ENCODE results near the gene MYO6. TPM values are rescaled to one million over a fixed set of nuclear protein-coding genes. Genes with fewer than 3 reads are reported as not detected.

MYO6 gene
- total and polyA plus RNA-seq, 2 of the 8 experiments (the other 6 are each of a cell fraction or from before 2014, with no cell fraction given) = 8.3 to 21.9 TPM

DNA sequence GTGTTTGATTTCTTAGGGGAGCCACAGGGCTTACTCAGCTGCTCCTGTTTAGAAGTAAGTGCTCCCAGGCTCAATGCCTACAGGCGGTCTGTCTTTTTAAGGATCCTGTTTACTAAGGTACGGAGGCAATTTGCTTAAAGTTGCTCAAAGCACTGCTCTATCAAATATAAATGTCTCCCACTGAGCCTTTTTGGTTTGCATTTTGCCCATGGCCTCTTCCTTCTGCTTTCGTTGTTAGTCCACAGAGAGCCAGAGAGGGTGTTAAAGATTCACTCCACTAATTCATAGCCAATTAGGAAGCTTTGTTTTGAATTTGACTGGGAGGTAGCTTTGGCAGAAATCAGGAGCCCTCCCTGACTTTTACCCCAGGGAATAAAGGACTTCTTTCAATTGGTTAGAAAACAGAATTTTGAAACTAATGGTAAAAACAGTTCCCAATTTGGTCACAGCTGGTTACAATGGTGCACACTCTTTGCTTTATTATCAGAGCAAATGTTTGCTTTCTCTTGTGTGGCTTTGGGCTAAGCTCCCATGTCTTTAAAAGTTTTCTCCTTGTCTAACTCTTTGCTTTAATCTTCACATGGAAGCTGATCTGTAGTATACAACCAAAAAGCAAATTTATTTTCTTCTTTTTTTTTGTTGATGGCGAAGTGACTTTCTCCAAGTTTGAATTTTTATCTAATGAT lies 197.2 kb downstream of the MYO6 start:
- Histone ChIP-seq H2BK5ac (ENCODE audit: low read depth, low read length) (no peak overlapping the region), H2BK120ac (replicated peaks; ENCODE audit: low read depth, low read length) (no peak overlapping the region), H3K56ac (replicated peaks; ENCODE audit: insufficient read length, low read depth, low read length) (no peak overlapping the region), H3K14ac (ENCODE audit: insufficient read length) (no peak overlapping the region), H2BK20ac (ENCODE audit: low read length) (no peak overlapping the region), H2AK5ac (ENCODE audit: low read depth, low read length) (no peak overlapping the region), H4K8ac (ENCODE audit: extremely low read depth, insufficient read depth, low read length) (no peak overlapping the region), H3K79me1 (ENCODE audit: low read depth, low read length) (no peaks in the 10 kb centered on the region), H4K20me1 (replicated peaks in 1 of 2; ENCODE audit: control insufficient read depth in 1 of 2, insufficient read depth in 2 of 2, low read length in 2 of 2) (no peaks in the 10 kb centered on the region), H3K23me2 (ENCODE audit: low read depth, low read length) (no peaks in the 10 kb centered on the region), H3K4me1 (replicated peaks in 1 of 4; ENCODE audit: control insufficient read depth in 3 of 4, insufficient read depth in 4 of 4, low read length in 3 of 4) (peaks cover 0 to 7% (median 0%) of the 10 kb centered on the region in 4 experiments; a peak in 1 of 7 replicates), H3K4me2 (ENCODE audit: insufficient read depth in 1 of 2, low read depth in 2 of 2, low read length in 2 of 2) (peak overlapping the region; percentile 0 to 3; a peak in 2 of 4 replicates), H3K9me3 (ENCODE audit: insufficient read depth in 2 of 2, low read depth in 1 of 2, low read length in 1 of 2) (no peaks in the 10 kb centered on the region), H3K27ac (ENCODE audit: low read depth, low read length) (no peak overlapping the region), H4K91ac (replicated peaks; ENCODE audit: insufficient read length, low read length) (no peak overlapping the region), H2AFZ (ENCODE audit: low read length) (peak overlapping the region; percentile 64; the same call in 1 of the 2 replicates), H3K23ac (ENCODE audit: insufficient read length) (no peak overlapping the region), H2BK12ac (ENCODE audit: low read depth, low read length) (no peak overlapping the region), H3K27me3 (replicated peaks in 1 of 4; ENCODE audit: control insufficient read depth in 3 of 4, extremely low read depth in 1 of 4, insufficient read depth in 3 of 4, low read length in 3 of 4) (no peaks in the 10 kb centered on the region; a peak in 1 of 7 replicates), H3K4ac (replicated peaks; ENCODE audit: insufficient read length, low read depth, low read length) (no peak overlapping the region), H3K36me3 (ENCODE audit: control insufficient read depth in 2 of 4, insufficient read depth in 4 of 4, low read length in 3 of 4) (no peaks in the 10 kb centered on the region), H3K79me2 (ENCODE audit: control insufficient read depth in 1 of 2, insufficient read depth in 2 of 2, low read length in 2 of 2) (no peaks in the 10 kb centered on the region), H4K5ac (ENCODE audit: insufficient read length, low read depth, low read length) (no peak overlapping the region), H3K4me3 (ENCODE audit: extremely low read depth in 1 of 4, insufficient read depth in 2 of 4, low read depth in 3 of 4, low read length in 4 of 4) (no peak overlapping the region), H3K9ac (replicated peaks in 1 of 4; ENCODE audit: extremely low read depth in 1 of 4, low read depth in 3 of 4, low read length in 3 of 4) (no peak overlapping the region), H2BK15ac (ENCODE audit: low read length) (no peak overlapping the region), H3K18ac (ENCODE audit: extremely low read depth, low read length) (no peak overlapping the region)
- 49% methylated on average over 4 of the region's 4 CpGs; no CpG with 5 or more reads in 1 of the 2 experiments for WGBS, 2 experiments (ENCODE audit: extremely low coverage in 1 of 2, insufficient coverage in 1 of 2, insufficient read length in 1 of 2, insufficient replicate concordance in 2 of 2, low coverage in 1 of 2, low lambda C conversion rate in 2 of 2, missing lambda C conversion rate in 1 of 2)
- ChIA-PET CTCF (ENCODE audit: partially characterized antibody) (interaction anchor here (0.9 to 3.3 kb wide), 5 partner anchors 11 to 468 kb away, joined by 3 to 22 read pairs (median 8); no protein-coding TSS in a partner anchor), POLR2A (ENCODE audit: partially characterized antibody) (interaction anchor here (0.8 kb wide), 1 partner anchor 736 kb away, joined by 3 read pairs; no protein-coding TSS in a partner anchor)
- no peak for FAIRE-seq
- DNase-seq (ENCODE audit: low read depth in 1 of 2, low spot score in 2 of 2) = no peak
- TF ChIP-seq KDM4A (IDR thresholded peaks at IDR 0.05; ENCODE audit: low read depth, low read length, severe bottlenecking) = no peak
- TF ChIP-seq CHD1 (IDR thresholded peaks at IDR 0.05; ENCODE audit: low read depth, low read length) = no peak
- TF ChIP-seq CREB1 (IDR thresholded peaks at IDR 0.05) = no peak
- no peak for TF ChIP-seq BRCA1 (IDR thresholded peaks at IDR 0.05; ENCODE audit: low read depth, low read length)
- TF ChIP-seq MAFK (IDR thresholded peaks at IDR 0.05; ENCODE audit: low read depth, low read length) = no peak
- TF ChIP-seq SP4 (IDR thresholded peaks at IDR 0.05; ENCODE audit: low read length) = no peak
- no peak for TF ChIP-seq PHF8 (conservative IDR thresholded peaks at IDR 0.05; ENCODE audit: low read depth, low read length)
- no peak for TF ChIP-seq SIX5 (IDR thresholded peaks at IDR 0.05; ENCODE audit: low read depth, low read length)
- TF ChIP-seq RBBP5 (IDR thresholded peaks at IDR 0.05; ENCODE audit: borderline replicate concordance, low read depth, low read length) = no peak
- no peak for TF ChIP-seq NANOG (IDR thresholded peaks at IDR 0.05; ENCODE audit: insufficient read depth, low read depth, low read length, poor library complexity, severe bottlenecking)
- no peak for TF ChIP-seq CTBP2 (IDR thresholded peaks at IDR 0.05; ENCODE audit: borderline replicate concordance, insufficient read depth, insufficient read length, low read length)
- no peak for TF ChIP-seq POU5F1 (IDR thresholded peaks at IDR 0.05; ENCODE audit: low read depth, low read length)

Measured in H1 (cell line).